CD8-positive, alpha-beta memory T cell (primary cell): ENCODE data around the gene AKAP6. TPM values are rescaled to one million over a fixed set of nuclear protein-coding genes. Genes with fewer than 3 reads are reported as not detected.

ENCODE experiments used
- CTCF ChIA-PET: fragments of 350-600 bp; sonication (Branson Sonifier 250); formaldehyde crosslinking; loops from one replicate; lab custom pipeline; 2021; ENCODE audit warnings: antibody characterized with exemption; lab: Charles Lee
- POLR2A ChIA-PET: fragments of 350-600 bp; sonication (Branson Sonifier 250); formaldehyde crosslinking; loops from one replicate; lab custom pipeline; 2021; ENCODE audit warnings: antibody characterized with exemption; lab: Charles Lee
- DNase-seq, 5 donors: peaks; one replicate each; pipeline versions ENCODE4 v3.0.0 to v3.0.0-alpha.2; 2020 to 2022; ENCODE audit warnings: mixed read lengths in 1 of 5
- H3K27ac ChIP-seq: one replicate; pipeline ENCODE4 v1.7.0; 2013; ENCODE audit warnings: low read depth, mild to moderate bottlenecking, low read length, moderate library complexity
- H3K27me3 ChIP-seq: 2 replicates; pipeline ENCODE4 v1.7.0; 2013; ENCODE audit warnings: low read length, mild to moderate bottlenecking; ENCODE audit not compliant: insufficient read depth, poor library complexity, severe bottlenecking
- H3K36me3 ChIP-seq: 2 replicates; pipeline ENCODE4 v1.7.0; 2013; ENCODE audit warnings: mild to moderate bottlenecking, low read length, moderate library complexity; ENCODE audit not compliant: insufficient read depth
- H3K4me1 ChIP-seq: 2 replicates; pipeline ENCODE4 v1.7.0; 2013; ENCODE audit warnings: mild to moderate bottlenecking, low read length, moderate library complexity; ENCODE audit not compliant: insufficient read depth
- H3K4me3 ChIP-seq: 2 replicates; pipeline ENCODE4 v1.7.0; 2013; ENCODE audit warnings: mild to moderate bottlenecking, low read length
- H3K9me3 ChIP-seq: 2 replicates; pipeline ENCODE4 v1.7.0; 2013; ENCODE audit warnings: mild to moderate bottlenecking, low read length
- H3K27ac Mint-ChIP-seq, 8 donors: one replicate each; pipeline ENCODE4 v1.8.0; 2020 to 2021; ENCODE audit warnings: mixed read lengths in 8 of 8, mild to moderate bottlenecking in 6 of 8, inconsistent platforms in 3 of 8, moderate library complexity in 3 of 8
- H3K27me3 Mint-ChIP-seq, 2 donors: one replicate each; pipeline ENCODE4 v1.8.0; 2020 to 2021; ENCODE audit warnings: mixed read lengths in 2 of 2, mild to moderate bottlenecking in 1 of 2, moderate library complexity in 1 of 2
- H3K36me3 Mint-ChIP-seq, 3 donors: one replicate each; pipeline ENCODE4 v1.8.0; 2020 to 2021; ENCODE audit warnings: mixed read lengths in 3 of 3, inconsistent platforms in 1 of 3, mild to moderate bottlenecking in 1 of 3
- H3K4me1 Mint-ChIP-seq, 3 donors: one replicate each; pipeline ENCODE4 v1.8.0; 2020 to 2021; ENCODE audit warnings: mixed read lengths in 3 of 3, inconsistent platforms in 1 of 3, mild to moderate bottlenecking in 1 of 3
- H3K4me3 Mint-ChIP-seq, 7 donors: one replicate each; pipeline ENCODE4 v1.8.0; 2020 to 2021; ENCODE audit warnings: mixed read lengths in 7 of 7, mild to moderate bottlenecking in 6 of 7, moderate library complexity in 4 of 7, inconsistent platforms in 2 of 7
- H3K9me3 Mint-ChIP-seq, 5 donors: one replicate each; pipeline ENCODE4 v1.8.0; 2020 to 2022; ENCODE audit warnings: mixed read lengths in 5 of 5, mild to moderate bottlenecking in 3 of 5, moderate library complexity in 2 of 5, inconsistent platforms in 1 of 5
- polyA plus RNA-seq: library from polyadenylated mRNA; unstranded; fragments of 300-500 nt; fragmentation: Illumina TruSeq; gene quantifications from one replicate; pipeline ENCODE4 v1.2.3, GENCODE V29; 2021
- total RNA-seq, 2 experiments: library from RNA; stranded (reverse); gene quantifications; one replicate each; pipeline ENCODE4 v1.2.3, GENCODE V29; 2021

The AKAP6 gene
- total and polyA plus RNA-seq, 3 experiments from 2014 or later: 0.49 to 1.5 (median 1.4) TPM

DNA sequence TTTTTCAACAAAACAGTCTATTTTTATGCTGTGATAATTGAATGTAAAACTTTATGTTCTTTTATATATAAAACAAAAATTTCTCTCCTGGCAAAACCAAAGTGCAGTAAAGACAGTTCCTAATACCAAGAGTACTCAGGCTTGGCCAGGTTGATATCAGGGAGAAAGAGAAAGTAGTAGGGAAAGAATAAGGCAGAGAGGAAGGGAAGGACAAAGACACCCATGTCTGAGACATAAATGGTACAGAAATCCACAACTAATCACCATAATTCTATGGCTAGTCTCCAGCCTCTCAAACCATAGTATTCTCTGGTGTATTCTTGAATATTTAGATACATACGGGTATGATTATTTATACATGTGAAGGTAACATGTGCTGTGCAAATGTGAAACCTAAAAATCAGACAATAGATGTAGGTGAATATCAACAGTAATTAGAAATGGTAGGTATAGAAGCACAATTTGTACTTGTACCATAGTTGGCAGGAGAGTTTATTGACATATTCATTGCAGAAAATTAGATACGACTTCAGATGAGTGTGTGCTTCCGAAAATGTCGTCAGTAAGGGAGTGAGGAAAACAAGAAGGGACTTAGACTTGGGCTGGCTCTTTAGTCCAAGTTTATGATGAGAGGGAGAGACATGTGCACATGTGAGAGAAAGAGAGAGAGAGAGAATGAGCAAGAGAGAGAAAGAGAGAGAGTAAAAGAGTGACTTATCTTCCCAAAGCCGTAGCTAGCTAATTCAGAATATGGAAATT lies 378.8 kb downstream of the AKAP6 start:
- Mint-ChIP-seq H3K9me3 (peaks cover 0 to 7% (median 2%) of the 10 kb centered on the region in 5 donors), H3K4me3 (no peak overlapping the region), H3K4me1 (no peaks in the 10 kb centered on the region), H3K27me3 (no peaks in the 10 kb centered on the region), H3K27ac (no peak overlapping the region), H3K36me3 (no peaks in the 10 kb centered on the region)
- Histone ChIP-seq H3K27me3 (no peaks in the 10 kb centered on the region), H3K9me3 (no peaks in the 10 kb centered on the region), H3K4me3 (no peak overlapping the region), H3K4me1 (no peaks in the 10 kb centered on the region), H3K36me3 (no peaks in the 10 kb centered on the region), H3K27ac (no peak overlapping the region)
- ChIA-PET CTCF (no interaction called here), POLR2A (no interaction called here)
- DNase-seq: no peak

DNA sequence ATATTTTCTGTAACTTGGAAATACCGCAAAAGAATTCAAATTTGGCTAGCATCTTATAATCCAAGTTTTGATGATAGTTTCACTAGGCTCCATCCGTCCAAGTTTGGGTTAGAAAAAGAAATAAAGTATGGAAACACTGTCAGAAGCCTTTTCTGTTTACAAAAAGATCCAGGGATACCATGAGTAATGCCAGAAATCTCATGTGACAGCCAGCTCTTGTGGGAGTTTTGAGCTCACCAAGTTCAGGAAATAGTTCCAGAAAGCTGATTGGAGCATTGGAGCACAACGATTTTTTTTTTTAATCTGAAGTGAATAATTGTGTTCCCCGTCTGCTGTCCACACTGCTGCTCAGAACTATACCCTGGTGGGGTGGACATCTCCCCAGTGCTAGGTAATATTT lies 379.9 kb downstream of the AKAP6 start:
- no peaks in the 10 kb centered on the region for H3K4me1 Mint-ChIP-seq
- Histone ChIP-seq H3K27ac (no peak overlapping the region), H3K4me1 (no peaks in the 10 kb centered on the region), H3K4me3 (no peak overlapping the region), H3K36me3 (no peaks in the 10 kb centered on the region), H3K27me3 (no peaks in the 10 kb centered on the region), H3K9me3 (no peaks in the 10 kb centered on the region)
- H3K27ac Mint-ChIP-seq: peak overlapping the region in 1 of 8 donors; percentile 54
- H3K27me3 Mint-ChIP-seq: no peaks in the 10 kb centered on the region
- H3K9me3 Mint-ChIP-seq: peaks cover 0 to 5% (median 2%) of the 10 kb centered on the region in 5 donors
- no peaks in the 10 kb centered on the region for H3K36me3 Mint-ChIP-seq
- no peak for DNase-seq
- CTCF ChIA-PET: no interaction called here
- POLR2A ChIA-PET: no interaction called here
- H3K4me3 Mint-ChIP-seq: no peak overlapping the region

DNA sequence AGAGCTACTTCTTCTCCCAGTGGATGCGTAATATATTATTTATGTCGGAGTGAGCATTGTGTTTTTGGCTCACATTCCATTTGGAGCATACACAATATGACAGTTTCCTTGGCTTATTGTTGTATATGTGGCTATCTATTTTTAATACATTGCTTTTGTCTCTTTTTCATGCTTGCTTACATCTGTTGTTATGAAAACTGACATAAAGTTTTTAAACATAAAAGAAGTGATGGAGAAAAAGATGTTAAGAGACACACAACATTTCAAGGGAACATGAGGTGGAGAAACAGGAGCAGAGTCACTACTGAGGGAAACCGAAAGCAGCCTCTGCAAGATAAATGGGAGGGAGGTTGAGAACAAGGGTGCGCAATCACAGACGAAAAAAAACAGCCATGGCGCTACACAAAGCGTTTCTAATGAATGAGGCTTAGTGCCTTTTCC lies 381.2 kb downstream of the AKAP6 start:
- no peak for DNase-seq
- H3K27me3 ChIP-seq: no peaks in the 10 kb centered on the region
- Mint-ChIP-seq H3K36me3 (no peaks in the 10 kb centered on the region), H3K9me3 (peaks cover 0 to 5% (median 2%) of the 10 kb centered on the region in 5 donors), H3K4me1 (no peaks in the 10 kb centered on the region), H3K27ac (peak overlapping the region in 1 of 8 donors; percentile 67), H3K4me3 (no peak overlapping the region), H3K27me3 (no peaks in the 10 kb centered on the region)
- H3K27ac ChIP-seq: no peak overlapping the region
- H3K9me3 ChIP-seq: no peaks in the 10 kb centered on the region
- no peak overlapping the region for H3K4me3 ChIP-seq
- CTCF ChIA-PET: no interaction called here
- H3K4me1 ChIP-seq: no peaks in the 10 kb centered on the region
- no peaks in the 10 kb centered on the region for H3K36me3 ChIP-seq
- POLR2A ChIA-PET: no interaction called here

DNA sequence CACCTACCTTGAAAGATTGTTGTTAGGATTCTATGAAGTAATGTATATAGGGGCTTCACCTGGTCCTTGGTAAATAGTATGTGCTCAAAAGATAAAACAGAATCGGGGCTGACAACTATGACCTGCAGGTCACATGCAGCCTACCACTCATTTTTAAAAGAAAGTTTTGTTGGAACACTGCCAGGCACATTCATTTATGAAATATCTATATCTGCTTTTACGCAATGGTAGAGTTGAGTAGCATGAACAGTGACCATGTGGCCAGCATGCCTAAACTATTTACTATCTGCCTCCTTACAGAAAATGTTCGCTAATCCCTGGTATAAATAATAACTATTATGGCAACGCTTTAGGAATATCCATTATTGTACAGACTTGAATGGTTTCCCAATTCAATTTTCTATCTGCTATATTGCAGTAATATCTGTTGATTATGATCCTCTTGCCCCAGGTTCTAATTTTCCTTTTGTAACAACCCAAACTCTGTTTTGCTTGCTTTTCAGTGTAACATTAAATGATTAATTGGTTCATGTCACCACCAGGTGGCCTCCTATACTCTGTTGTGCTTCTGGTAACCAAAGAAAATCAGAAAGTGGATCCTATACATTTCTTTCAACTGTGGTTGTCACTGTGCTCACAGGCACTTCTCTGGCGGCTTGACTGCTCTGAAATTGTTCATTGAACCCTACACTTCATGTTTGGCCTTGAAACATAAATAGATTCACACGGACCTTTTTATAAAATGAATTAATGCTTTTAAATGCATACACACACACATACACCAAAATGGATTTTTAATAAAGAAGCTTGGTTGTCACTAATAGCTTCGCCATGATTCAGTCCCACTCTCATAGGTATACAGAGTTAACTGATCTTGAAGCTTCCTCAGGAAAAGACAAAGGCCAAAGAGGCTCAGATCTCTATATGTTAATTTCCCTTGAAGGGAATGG lies 381.9 kb downstream of the AKAP6 start:
- H3K27ac ChIP-seq: no peak overlapping the region
- Mint-ChIP-seq H3K27me3 (no peaks in the 10 kb centered on the region), H3K36me3 (no peaks in the 10 kb centered on the region), H3K4me1 (no peaks in the 10 kb centered on the region), H3K27ac (no peak overlapping the region), H3K4me3 (no peak overlapping the region), H3K9me3 (peaks cover 0 to 5% (median 2%) of the 10 kb centered on the region in 5 donors)
- no peak for DNase-seq
- POLR2A ChIA-PET: no interaction called here
- no peak overlapping the region for H3K4me3 ChIP-seq
- no peaks in the 10 kb centered on the region for H3K27me3 ChIP-seq
- no peaks in the 10 kb centered on the region for H3K9me3 ChIP-seq
- H3K36me3 ChIP-seq: no peaks in the 10 kb centered on the region
- H3K4me1 ChIP-seq: no peaks in the 10 kb centered on the region
- CTCF ChIA-PET: no interaction called here

DNA sequence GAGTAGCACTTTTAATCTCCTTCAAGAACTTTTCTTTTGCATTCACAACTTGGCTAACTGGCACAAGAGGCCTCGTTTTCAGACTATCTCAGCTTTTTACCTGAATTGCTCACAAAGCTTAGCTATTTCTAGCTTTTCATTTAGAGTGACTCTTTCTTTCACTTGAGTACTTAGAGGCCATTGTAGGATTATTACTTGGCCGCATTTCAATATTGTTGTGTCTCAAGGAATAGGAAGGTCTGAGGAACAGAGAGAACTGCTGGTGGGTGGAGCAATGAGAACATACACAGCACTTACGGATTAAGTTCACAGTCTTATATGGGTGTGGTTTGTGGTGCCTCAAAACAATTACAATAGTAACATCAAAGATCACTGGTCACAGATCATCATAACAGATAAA lies 384.8 kb downstream of the AKAP6 start:
- Mint-ChIP-seq H3K4me1 (no peaks in the 10 kb centered on the region), H3K4me3 (no peak overlapping the region), H3K9me3 (peaks cover 0 to 3% (median 0%) of the 10 kb centered on the region in 5 donors), H3K36me3 (no peaks in the 10 kb centered on the region), H3K27me3 (no peaks in the 10 kb centered on the region), H3K27ac (no peak overlapping the region)
- Histone ChIP-seq H3K27me3 (no peaks in the 10 kb centered on the region), H3K4me3 (no peak overlapping the region), H3K4me1 (no peaks in the 10 kb centered on the region), H3K36me3 (no peaks in the 10 kb centered on the region), H3K27ac (no peak overlapping the region), H3K9me3 (no peaks in the 10 kb centered on the region)
- ChIA-PET POLR2A (no interaction called here), CTCF (no interaction called here)
- no peak for DNase-seq

DNA sequence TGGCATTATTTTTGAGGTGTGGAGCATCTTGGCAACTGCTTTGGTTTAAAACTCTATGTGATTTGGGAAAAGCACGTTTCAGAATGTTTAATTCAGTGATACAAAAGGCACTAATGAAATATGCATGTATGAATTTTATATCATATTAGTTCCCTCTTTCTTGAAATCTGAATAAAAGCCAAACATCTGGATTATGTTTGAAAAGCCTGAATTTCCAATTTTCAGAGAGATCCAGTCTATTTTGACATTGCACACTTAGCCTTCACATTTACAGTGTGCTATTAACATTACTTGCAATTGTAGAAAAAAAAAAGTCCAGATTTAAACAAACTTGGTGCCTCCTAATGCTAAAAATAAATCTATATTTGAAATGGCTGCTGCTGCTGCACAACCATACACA lies 390.5 kb downstream of the AKAP6 start:
- Mint-ChIP-seq H3K9me3 (peaks cover 0 to 7% (median 0%) of the 10 kb centered on the region in 5 donors), H3K4me1 (no peaks in the 10 kb centered on the region), H3K27me3 (no peaks in the 10 kb centered on the region), H3K36me3 (no peaks in the 10 kb centered on the region), H3K27ac (no peak overlapping the region), H3K4me3 (no peak overlapping the region)
- ChIA-PET CTCF (no interaction called here), POLR2A (no interaction called here)
- Histone ChIP-seq H3K36me3 (no peaks in the 10 kb centered on the region), H3K27ac (no peak overlapping the region), H3K4me1 (no peaks in the 10 kb centered on the region), H3K27me3 (no peaks in the 10 kb centered on the region), H3K9me3 (no peaks in the 10 kb centered on the region), H3K4me3 (no peak overlapping the region)
- no peak for DNase-seq

DNA sequence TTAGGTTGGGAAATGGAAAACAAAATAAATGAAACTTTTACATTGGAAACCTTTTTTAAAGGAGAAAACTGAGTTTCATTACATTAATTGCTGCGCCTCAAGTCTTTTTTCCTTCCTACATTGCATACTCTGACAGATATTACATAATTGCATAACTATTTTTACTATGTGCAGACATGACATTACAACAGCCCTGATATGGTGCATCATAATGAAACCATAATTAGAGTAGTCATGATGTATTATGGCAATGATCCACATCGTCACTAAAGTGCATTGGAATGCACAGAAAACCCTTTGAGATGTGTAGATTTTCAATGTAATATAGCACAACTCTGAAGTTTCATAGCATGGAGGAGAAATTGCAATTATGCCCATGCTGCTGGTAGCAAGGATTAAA lies 391.8 kb downstream of the AKAP6 start:
- H3K27ac Mint-ChIP-seq: no peak overlapping the region
- peaks cover 0 to 4% of the 10 kb centered on the region in 2 donors for H3K27me3 Mint-ChIP-seq
- no peak overlapping the region for H3K4me3 ChIP-seq
- no peak overlapping the region for H3K4me3 Mint-ChIP-seq
- POLR2A ChIA-PET: no interaction called here
- CTCF ChIA-PET: no interaction called here
- no peaks in the 10 kb centered on the region for H3K4me1 ChIP-seq
- no peak overlapping the region for H3K27ac ChIP-seq
- no peaks in the 10 kb centered on the region for H3K36me3 Mint-ChIP-seq
- no peaks in the 10 kb centered on the region for H3K4me1 Mint-ChIP-seq
- H3K9me3 Mint-ChIP-seq: peaks cover 0 to 7% (median 0%) of the 10 kb centered on the region in 5 donors
- DNase-seq: no peak
- H3K36me3 ChIP-seq: no peaks in the 10 kb centered on the region
- no peaks in the 10 kb centered on the region for H3K27me3 ChIP-seq
- no peaks in the 10 kb centered on the region for H3K9me3 ChIP-seq

DNA sequence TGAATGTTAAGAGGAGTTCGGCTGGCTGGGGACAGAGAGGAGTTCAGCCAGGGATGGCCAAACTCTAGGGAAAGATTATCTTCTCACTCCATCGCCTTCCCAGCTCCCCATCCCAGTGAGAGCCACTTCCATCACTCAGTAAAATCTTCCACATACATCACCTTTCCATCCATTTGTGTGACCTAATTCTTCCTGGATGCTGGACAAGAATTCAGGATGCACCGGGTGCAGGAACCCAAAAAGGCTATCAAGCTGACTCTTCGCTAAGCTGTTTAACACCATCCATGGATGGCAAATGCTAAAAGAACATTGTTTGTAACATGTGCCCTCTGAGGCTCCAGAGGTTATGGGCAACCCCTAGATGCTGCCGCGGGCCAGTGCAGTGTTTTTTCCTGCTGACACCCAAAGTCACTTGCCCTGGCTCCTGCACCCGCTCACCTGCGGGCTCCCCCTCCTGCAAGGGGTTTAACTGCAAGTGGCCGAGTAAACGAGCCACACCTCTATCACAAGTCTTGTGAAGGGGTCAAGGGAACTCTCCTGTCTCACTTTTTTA lies 393.6 kb downstream of the AKAP6 start:
- no peak overlapping the region for H3K27ac ChIP-seq
- no peaks in the 10 kb centered on the region for H3K27me3 ChIP-seq
- H3K9me3 ChIP-seq: no peaks in the 10 kb centered on the region
- POLR2A ChIA-PET: no interaction called here
- no peak overlapping the region for H3K4me3 ChIP-seq
- Mint-ChIP-seq H3K27me3 (peaks cover 0 to 4% of the 10 kb centered on the region in 2 donors), H3K36me3 (no peaks in the 10 kb centered on the region), H3K9me3 (peaks cover 0 to 7% (median 0%) of the 10 kb centered on the region in 5 donors), H3K4me1 (no peaks in the 10 kb centered on the region), H3K27ac (no peak overlapping the region), H3K4me3 (no peak overlapping the region)
- DNase-seq: no peak
- no peaks in the 10 kb centered on the region for H3K36me3 ChIP-seq
- CTCF ChIA-PET: no interaction called here
- H3K4me1 ChIP-seq: no peaks in the 10 kb centered on the region
